Endodermal cell (in vitro differentiated cells): ENCODE measurements around the gene MRTO4. TPM values are rescaled to one million over a fixed set of nuclear protein-coding genes. Genes with fewer than 3 reads are reported as not detected.
"Not testable (repeated sequence)": the region's sequence is repeated elsewhere in the genome, so short reads cannot be mapped to it uniquely, and the experiment has no call there.

Source experiments
- DNase-seq: peaks from one replicate; pipeline ENCODE4 v3.0.0-alpha.2; 2017
- H3K27ac ChIP-seq: 2 replicates; pipeline ENCODE4 v1.5.1; 2013; ENCODE audit warnings: mild to moderate bottlenecking, low read depth, low read length, moderate library complexity
- H3K27me3 ChIP-seq: 2 replicates; pipeline ENCODE4 v1.6.1; 2013; ENCODE audit warnings: mild to moderate bottlenecking, low read length, moderate library complexity; ENCODE audit not compliant: insufficient read depth, control insufficient read depth, poor library complexity, severe bottlenecking
- H3K36me3 ChIP-seq: 2 replicates; pipeline ENCODE4 v1.7.0; 2013; ENCODE audit warnings: mild to moderate bottlenecking, low read length, moderate library complexity; ENCODE audit not compliant: control insufficient read depth, insufficient read depth
- H3K4me1 ChIP-seq: one replicate; pipeline ENCODE4 v1.7.0; 2013; ENCODE audit warnings: low read length; ENCODE audit not compliant: control insufficient read depth, insufficient read depth
- H3K4me3 ChIP-seq: 2 replicates; pipeline ENCODE4 v1.5.1; 2013; ENCODE audit warnings: mild to moderate bottlenecking, low read length, moderate library complexity
- H3K9ac ChIP-seq: 2 replicates; pipeline ENCODE4 v1.6.1; 2013; ENCODE audit warnings: mild to moderate bottlenecking, low read length, moderate library complexity; ENCODE audit not compliant: poor library complexity, severe bottlenecking; ENCODE audit errors: extremely low read depth
- H3K9me3 ChIP-seq: 2 replicates; pipeline ENCODE4 v1.6.1; 2013; ENCODE audit warnings: mild to moderate bottlenecking, low read length, moderate library complexity; ENCODE audit not compliant: control insufficient read depth
- H3K27ac Mint-ChIP-seq: 2 replicates; pipeline ENCODE4 v1.8.0; 2020; ENCODE audit warnings: mixed read lengths
- H3K27me3 Mint-ChIP-seq: 2 replicates; pipeline ENCODE4 v1.8.0; 2021; ENCODE audit warnings: mild to moderate bottlenecking, mixed read lengths; ENCODE audit not compliant: insufficient read depth
- H3K36me3 Mint-ChIP-seq: 2 replicates; pipeline ENCODE4 v1.8.0; 2020; ENCODE audit warnings: low read depth, mixed read lengths
- H3K4me1 Mint-ChIP-seq: 2 replicates; pipeline ENCODE4 v1.8.0; 2020; ENCODE audit warnings: mixed read lengths
- H3K4me3 Mint-ChIP-seq: 2 replicates; pipeline ENCODE4 v1.8.0; 2020; ENCODE audit warnings: mild to moderate bottlenecking, moderate library complexity, mixed read lengths
- H3K9me3 Mint-ChIP-seq: 2 replicates; pipeline ENCODE4 v1.8.0; 2020; ENCODE audit warnings: mild to moderate bottlenecking, mixed read lengths
- CTCF ChIP-seq: fragments of 200-600 bp; sonication (generic); conservative IDR thresholded peaks from 2 replicates; pipeline ENCODE4 v1.5.0; 2021; ENCODE audit warnings: antibody characterized with exemption, mild to moderate bottlenecking
- WGBS, 2 experiments: methylation state at CpG; one replicate each; pipeline versions ENCODE4 v1.1.5 to v1.1.7; 2013; ENCODE audit warnings: missing lambda C conversion rate in 2 of 2, mixed read lengths in 1 of 2; ENCODE audit not compliant: insufficient coverage in 1 of 2, insufficient read length in 1 of 2; 5-methylcytosine and 5-hydroxymethylcytosine counted together
- total RNA-seq, 2 donors: library from RNA; stranded (reverse); fragmentation: NEBNext Ultra II Directional in 1 of 2; extraction: Animal tissue kit (Norgen Biotek cat#: 25700) in 1 of 2; gene quantifications; 2 replicates in 1 of 2; 3 replicates in 1 of 2; pipeline ENCODE4 v1.2.1, GENCODE V29; 2021

Gene MRTO4
- total RNA-seq, 2 donors from 2014 or later, result 37.7 to 44.5 TPM

DNA sequence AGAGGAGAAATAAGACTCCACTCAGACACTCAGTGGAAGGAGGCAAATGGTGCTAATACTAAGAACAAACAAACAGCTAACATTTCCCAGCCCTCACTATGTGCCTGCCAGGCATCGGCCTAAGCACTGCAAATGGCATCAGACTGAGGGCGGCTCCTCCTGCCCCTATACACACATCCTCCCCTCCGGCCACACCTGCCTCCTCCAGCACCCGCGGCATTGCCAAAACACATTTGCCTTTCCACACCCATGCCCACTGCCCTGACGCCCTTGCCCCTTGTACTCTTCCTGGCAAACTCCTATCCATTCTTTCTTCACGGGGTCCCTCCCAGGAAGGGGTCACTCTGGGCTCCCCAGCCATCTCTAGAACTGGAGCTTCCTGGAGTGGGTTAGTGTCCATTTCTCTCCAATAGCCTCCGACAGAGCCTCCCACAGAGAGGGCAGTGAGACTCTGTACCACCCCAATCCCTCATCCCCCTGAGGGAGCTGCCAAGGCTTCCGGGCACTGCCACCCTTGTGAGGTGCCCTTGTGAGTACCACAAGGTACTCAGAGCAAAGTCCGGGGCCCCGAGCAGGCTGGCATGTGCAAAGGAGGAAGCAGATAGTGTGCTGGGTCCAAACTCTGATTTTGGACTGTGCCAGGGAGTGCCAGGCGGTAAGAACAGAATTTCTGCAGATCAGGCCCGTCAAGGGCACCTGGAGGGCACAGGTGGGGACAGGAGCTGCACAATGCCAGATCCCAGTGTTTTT lies 36.0 kb downstream of the MRTO4 start:
- Histone ChIP-seq H3K4me1 (no peaks in the 10 kb centered on the region), H3K9me3 (peaks cover 11% of the 10 kb centered on the region), H3K27ac (no peak overlapping the region), H3K4me3 (no peak overlapping the region), H3K36me3 (no peaks in the 10 kb centered on the region), H3K9ac (no peak overlapping the region), H3K27me3 (peaks cover 28% of the 10 kb centered on the region)
- Mint-ChIP-seq H3K4me3 (peak overlapping the region; percentile 24), H3K27ac (no peak overlapping the region), H3K27me3 (peaks cover 40% of the 10 kb centered on the region), H3K36me3 (peaks cover 2% of the 10 kb centered on the region), H3K4me1 (peaks cover 6% of the 10 kb centered on the region), H3K9me3 (peaks cover 5% of the 10 kb centered on the region)
- DNase-seq, result no peak
- 89 to 92% methylated on average over 10 to 13 of the region's 13 CpGs for WGBS, 2 experiments
- TF ChIP-seq CTCF, result no peak

DNA sequence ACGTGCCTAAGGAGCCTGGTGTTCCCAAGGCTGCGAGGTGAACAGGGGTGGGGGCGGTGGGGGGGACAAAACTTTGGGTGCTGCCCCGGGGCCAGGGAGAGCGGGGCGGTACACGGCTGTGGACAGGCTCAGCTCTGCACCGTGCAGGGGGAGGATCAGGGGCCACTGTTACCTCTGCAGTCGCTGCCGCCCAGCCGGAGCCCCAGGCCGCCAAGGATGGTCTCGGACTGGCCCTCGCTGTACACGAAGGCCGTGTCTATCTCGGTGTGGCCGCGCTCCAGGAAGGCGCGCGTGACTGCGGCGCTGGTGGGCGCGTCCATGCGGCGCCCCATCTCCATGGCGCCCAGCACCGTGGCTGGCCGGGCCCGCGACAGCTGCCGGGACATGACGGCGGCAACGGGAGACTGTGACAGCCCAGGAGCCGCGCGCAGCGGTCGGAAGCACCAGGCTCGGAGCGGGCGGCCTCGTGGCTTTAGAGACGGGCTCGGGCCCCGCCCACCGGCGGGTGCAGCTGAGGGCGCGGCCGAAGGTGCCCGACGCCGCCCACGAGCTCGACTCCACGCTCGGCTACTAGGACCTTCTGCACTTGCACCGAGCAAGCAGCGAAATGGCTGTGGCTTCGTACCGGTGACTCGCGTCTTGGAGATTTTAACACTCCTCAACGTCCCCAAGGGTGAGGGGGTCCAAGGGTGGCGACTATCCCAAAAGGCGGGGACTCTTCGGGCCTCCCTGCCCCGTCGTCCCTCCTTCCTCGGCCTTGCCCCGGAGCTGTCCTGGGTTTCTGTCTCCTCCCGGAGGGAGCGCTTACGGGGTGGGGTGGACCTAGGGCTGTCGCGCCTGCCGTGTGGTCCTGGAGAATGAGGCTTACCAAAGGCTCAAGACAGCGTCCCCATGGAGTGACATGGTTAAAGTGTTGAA lies 37.0 kb downstream of the MRTO4 start, which contains the start of gene AKR7A3:
Gene AKR7A3, minus strand, starts transcription at position 447 of the 918 bp plus-strand sequence. Its CDS starts 61 bp downstream, at position 386.
- Histone ChIP-seq H3K27me3 (peaks cover 28% of the 10 kb centered on the region), H3K4me3 (peak within 1 kb of the TSS; percentile 62), H3K9me3 (peaks cover 20% of the 10 kb centered on the region)
- H3K4me1 ChIP-seq, H3K27ac Mint-ChIP-seq, H3K36me3 ChIP-seq, H3K27ac ChIP-seq, H3K36me3 Mint-ChIP-seq, H3K4me1 Mint-ChIP-seq, H3K9ac ChIP-seq: not testable (repeated sequence)
- peaks cover 40% of the 10 kb centered on the region for H3K27me3 Mint-ChIP-seq
- H3K4me3 Mint-ChIP-seq, result peak within 1 kb of the TSS; percentile 40
- peak; percentile 82 for DNase-seq
- 28 to 34% methylated on average over 40 to 61 of the region's 82 CpGs for WGBS, 2 experiments
- peaks cover 13% of the 10 kb centered on the region for H3K9me3 Mint-ChIP-seq

GRCh38 chr1:19289244-19289643 lies 37.6 kb downstream of the MRTO4 start:
- H3K36me3 Mint-ChIP-seq, result peaks cover 5% of the 10 kb centered on the region
- H3K27me3 Mint-ChIP-seq, result peaks cover 40% of the 10 kb centered on the region
- TF ChIP-seq CTCF, result no peak
- WGBS, 2 experiments, result 44 to 76% methylated on average over 1 to 2 of the region's 2 CpGs
- peaks cover 19% of the 10 kb centered on the region for H3K9me3 Mint-ChIP-seq
- no peak overlapping the region for H3K27ac ChIP-seq
- H3K27me3 ChIP-seq, result peaks cover 28% of the 10 kb centered on the region
- H3K4me1 Mint-ChIP-seq, result peaks cover 6% of the 10 kb centered on the region
- peak overlapping the region; percentile 62 for H3K4me3 ChIP-seq
- H3K9ac ChIP-seq, result no peak overlapping the region
- H3K9me3 ChIP-seq, result peaks cover 26% of the 10 kb centered on the region
- H3K4me1 ChIP-seq, result no peaks in the 10 kb centered on the region
- DNase-seq, result no peak
- H3K27ac Mint-ChIP-seq, result no peak overlapping the region
- no peaks in the 10 kb centered on the region for H3K36me3 ChIP-seq
- peak overlapping the region; percentile 40 for H3K4me3 Mint-ChIP-seq
